ENCODE data around the gene SPTB.

SPTB gene

DNA sequence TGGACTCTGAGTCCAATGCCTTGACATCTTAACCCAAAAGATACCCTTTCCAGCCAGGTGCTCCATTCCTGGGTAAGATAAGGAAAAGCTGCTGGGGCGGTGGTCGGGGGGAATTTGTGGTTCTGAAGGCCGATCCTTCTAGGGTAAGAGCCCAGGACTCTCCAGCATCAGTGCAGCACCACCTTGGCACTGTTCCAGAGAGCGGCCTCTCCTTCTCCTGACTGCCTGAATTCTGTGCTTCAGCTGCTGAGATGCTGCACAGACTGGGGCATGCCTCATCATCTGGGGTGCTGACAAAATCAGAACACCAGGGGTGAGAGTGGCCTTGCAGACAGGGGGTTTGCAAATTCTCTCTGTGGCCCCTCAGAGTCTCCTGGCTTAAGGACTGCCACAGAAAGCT is 87.5 kb downstream of the SPTB start:
- TF ChIP-seq CREB1 (IDR thresholded peaks at IDR 0.05; ENCODE audit: low read depth) = no peak
- TF ChIP-seq TEAD4 (IDR thresholded peaks at IDR 0.05) = no peak
- no peak for TF ChIP-seq RAD21 (IDR thresholded peaks at IDR 0.05; ENCODE audit: low read depth)
- TF ChIP-seq, protein P1, sequence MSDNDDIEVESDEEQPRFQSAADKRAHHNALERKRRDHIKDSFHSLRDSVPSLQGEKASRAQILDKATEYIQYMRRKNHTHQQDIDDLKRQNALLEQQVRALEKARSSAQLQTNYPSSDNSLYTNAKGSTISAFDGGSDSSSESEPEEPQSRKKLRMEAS (IDR thresholded peaks at IDR 0.05) = no peak
- TF ChIP-seq EGR1 (IDR thresholded peaks at IDR 0.05) = no peak
- no peak for TF ChIP-seq YY1 (IDR thresholded peaks at IDR 0.05; ENCODE audit: low read depth)
- no peak for TF ChIP-seq FOXM1 (IDR thresholded peaks at IDR 0.05; ENCODE audit: borderline replicate concordance, low read depth)
- no peak for TF ChIP-seq TAF1 (IDR thresholded peaks at IDR 0.05; ENCODE audit: low read depth)
- no peak for TF ChIP-seq TCF12 (IDR thresholded peaks at IDR 0.05; ENCODE audit: low read depth)
- no peak for TF ChIP-seq CEBPB (IDR thresholded peaks at IDR 0.05)
- TF ChIP-seq EP300 (IDR thresholded peaks at IDR 0.05; ENCODE audit: borderline replicate concordance) = no peak

DNA sequence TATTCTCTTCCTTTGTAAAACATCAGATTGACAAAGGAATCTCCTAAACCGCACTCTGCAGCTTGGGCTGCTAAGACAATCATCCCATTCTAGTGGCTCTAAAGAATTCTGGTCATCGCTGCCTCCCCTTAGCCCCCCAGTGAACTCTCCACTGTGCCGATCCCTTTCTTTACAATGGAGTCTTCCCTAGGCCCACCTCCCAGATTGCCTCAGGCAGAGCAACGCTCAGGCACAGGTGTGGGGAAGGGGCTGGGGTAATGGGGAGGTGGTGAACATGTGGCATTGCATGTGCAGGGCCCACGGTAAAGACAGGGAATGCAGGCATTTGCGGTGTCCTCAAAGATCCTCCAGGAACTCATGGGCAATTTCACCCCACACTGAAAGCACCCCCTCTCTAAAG is 89.2 kb downstream of the SPTB start:
- TF ChIP-seq TAF1 (IDR thresholded peaks at IDR 0.05; ENCODE audit: low read depth) = no peak
- TF ChIP-seq FOXM1 (IDR thresholded peaks at IDR 0.05; ENCODE audit: borderline replicate concordance, low read depth) = no peak
- TF ChIP-seq YY1 (IDR thresholded peaks at IDR 0.05; ENCODE audit: low read depth) = no peak
- TF ChIP-seq EP300 (IDR thresholded peaks at IDR 0.05; ENCODE audit: borderline replicate concordance) = no peak
- TF ChIP-seq, protein P2, sequence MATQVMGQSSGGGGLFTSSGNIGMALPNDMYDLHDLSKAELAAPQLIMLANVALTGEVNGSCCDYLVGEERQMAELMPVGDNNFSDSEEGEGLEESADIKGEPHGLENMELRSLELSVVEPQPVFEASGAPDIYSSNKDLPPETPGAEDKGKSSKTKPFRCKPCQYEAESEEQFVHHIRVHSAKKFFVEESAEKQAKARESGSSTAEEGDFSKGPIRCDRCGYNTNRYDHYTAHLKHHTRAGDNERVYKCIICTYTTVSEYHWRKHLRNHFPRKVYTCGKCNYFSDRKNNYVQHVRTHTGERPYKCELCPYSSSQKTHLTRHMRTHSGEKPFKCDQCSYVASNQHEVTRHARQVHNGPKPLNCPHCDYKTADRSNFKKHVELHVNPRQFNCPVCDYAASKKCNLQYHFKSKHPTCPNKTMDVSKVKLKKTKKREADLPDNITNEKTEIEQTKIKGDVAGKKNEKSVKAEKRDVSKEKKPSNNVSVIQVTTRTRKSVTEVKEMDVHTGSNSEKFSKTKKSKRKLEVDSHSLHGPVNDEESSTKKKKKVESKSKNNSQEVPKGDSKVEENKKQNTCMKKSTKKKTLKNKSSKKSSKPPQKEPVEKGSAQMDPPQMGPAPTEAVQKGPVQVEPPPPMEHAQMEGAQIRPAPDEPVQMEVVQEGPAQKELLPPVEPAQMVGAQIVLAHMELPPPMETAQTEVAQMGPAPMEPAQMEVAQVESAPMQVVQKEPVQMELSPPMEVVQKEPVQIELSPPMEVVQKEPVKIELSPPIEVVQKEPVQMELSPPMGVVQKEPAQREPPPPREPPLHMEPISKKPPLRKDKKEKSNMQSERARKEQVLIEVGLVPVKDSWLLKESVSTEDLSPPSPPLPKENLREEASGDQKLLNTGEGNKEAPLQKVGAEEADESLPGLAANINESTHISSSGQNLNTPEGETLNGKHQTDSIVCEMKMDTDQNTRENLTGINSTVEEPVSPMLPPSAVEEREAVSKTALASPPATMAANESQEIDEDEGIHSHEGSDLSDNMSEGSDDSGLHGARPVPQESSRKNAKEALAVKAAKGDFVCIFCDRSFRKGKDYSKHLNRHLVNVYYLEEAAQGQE (IDR thresholded peaks at IDR 0.05; ENCODE audit: low read depth) = no peak
- TF ChIP-seq, protein P3, sequence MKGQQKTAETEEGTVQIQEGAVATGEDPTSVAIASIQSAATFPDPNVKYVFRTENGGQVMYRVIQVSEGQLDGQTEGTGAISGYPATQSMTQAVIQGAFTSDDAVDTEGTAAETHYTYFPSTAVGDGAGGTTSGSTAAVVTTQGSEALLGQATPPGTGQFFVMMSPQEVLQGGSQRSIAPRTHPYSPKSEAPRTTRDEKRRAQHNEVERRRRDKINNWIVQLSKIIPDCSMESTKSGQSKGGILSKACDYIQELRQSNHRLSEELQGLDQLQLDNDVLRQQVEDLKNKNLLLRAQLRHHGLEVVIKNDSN (IDR thresholded peaks at IDR 0.05) = no peak
- TF ChIP-seq, protein P1 (IDR thresholded peaks at IDR 0.05) = no peak

DNA sequence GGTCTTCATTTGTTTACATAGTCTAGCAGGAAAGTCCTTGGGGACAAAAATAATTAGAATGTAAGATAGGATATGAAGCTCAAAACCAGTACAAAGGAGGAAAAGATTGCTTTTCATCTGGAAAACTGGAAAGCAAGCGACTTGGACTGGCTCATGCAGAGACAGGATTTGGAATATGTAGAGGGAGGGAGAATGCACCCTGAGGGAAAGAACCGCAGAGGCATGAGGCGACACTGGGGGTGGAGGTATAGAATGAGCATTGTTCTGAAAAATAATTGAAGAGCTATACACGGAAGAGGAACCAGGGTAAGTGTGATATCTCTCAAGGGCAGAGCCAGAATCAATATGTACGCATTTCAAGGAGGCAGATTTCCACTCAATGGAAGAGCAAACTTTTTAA is 90.0 kb downstream of the SPTB start:
- no peak for TF ChIP-seq EGR1 (IDR thresholded peaks at IDR 0.05)
- TF ChIP-seq TEAD4 (IDR thresholded peaks at IDR 0.05) = no peak
- no peak for TF ChIP-seq CREB1 (IDR thresholded peaks at IDR 0.05; ENCODE audit: low read depth)
- TF ChIP-seq, protein P3 (IDR thresholded peaks at IDR 0.05) = no peak
- TF ChIP-seq TAF1 (IDR thresholded peaks at IDR 0.05; ENCODE audit: low read depth) = no peak
- no peak for TF ChIP-seq YY1 (IDR thresholded peaks at IDR 0.05; ENCODE audit: low read depth)
- TF ChIP-seq RAD21 (IDR thresholded peaks at IDR 0.05; ENCODE audit: low read depth) = no peak
- TF ChIP-seq FOXM1 (IDR thresholded peaks at IDR 0.05; ENCODE audit: borderline replicate concordance, low read depth) = no peak
- TF ChIP-seq NFIC (IDR thresholded peaks at IDR 0.05) = no peak
- TF ChIP-seq, protein P2 (IDR thresholded peaks at IDR 0.05; ENCODE audit: low read depth) = no peak
- TF ChIP-seq ZBTB7A (IDR thresholded peaks at IDR 0.05; ENCODE audit: low read depth) = no peak
- TF ChIP-seq, protein P1 (IDR thresholded peaks at IDR 0.05) = no peak
- TF ChIP-seq TCF12 (IDR thresholded peaks at IDR 0.05; ENCODE audit: low read depth) = no peak
- TF ChIP-seq EP300 (IDR thresholded peaks at IDR 0.05; ENCODE audit: borderline replicate concordance) = no peak
- no peak for TF ChIP-seq CEBPB (IDR thresholded peaks at IDR 0.05)

DNA sequence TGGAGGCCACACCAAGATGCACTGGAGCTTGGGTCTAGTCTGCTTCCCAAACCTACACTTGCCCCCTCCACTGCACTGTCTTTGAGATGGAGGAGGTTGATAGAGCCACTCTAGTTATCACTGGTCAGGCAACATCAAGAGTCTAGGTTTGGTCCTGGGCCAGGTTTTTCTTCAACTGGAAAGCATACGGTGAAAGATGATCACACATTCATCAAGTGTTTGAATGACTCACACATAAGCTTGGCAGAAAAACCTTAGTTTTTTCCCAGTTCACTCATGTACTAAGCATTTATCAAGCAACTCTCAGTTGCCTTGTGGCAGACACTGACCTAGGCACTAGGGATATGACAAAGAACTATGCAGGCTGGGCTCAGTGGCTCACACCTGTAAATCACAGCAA is 91.0 kb downstream of the SPTB start:
- TF ChIP-seq TEAD4 (IDR thresholded peaks at IDR 0.05) (no peak), NFIC (IDR thresholded peaks at IDR 0.05) (peak; percentile 83)

DNA sequence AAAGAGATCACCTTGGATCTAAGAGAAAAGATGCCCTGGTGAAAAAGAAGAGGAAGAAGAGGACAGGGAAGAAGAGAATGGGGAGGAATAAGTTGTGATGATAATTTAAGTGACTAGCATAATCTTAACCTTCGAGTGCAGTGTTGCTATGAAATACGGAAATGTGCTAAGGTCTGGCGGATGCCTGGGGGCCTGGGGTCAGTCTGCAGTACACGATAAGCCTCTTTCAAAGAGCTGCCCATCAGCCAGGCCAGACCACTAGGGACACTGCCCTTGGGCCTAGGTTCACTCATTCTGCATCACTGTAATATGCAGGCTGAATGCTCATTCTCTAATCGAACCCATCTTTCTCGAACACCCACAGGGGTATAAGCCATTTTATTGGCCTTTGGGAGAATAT is 92.1 kb downstream of the SPTB start:
- no peak for TF ChIP-seq ZBTB7A (IDR thresholded peaks at IDR 0.05; ENCODE audit: low read depth)
- no peak for TF ChIP-seq FOXM1 (IDR thresholded peaks at IDR 0.05; ENCODE audit: borderline replicate concordance, low read depth)
- TF ChIP-seq TCF12 (IDR thresholded peaks at IDR 0.05; ENCODE audit: low read depth) = no peak
- no peak for TF ChIP-seq EP300 (IDR thresholded peaks at IDR 0.05; ENCODE audit: borderline replicate concordance)
- no peak for TF ChIP-seq TEAD4 (IDR thresholded peaks at IDR 0.05)
- no peak for TF ChIP-seq NFIC (IDR thresholded peaks at IDR 0.05)

DNA sequence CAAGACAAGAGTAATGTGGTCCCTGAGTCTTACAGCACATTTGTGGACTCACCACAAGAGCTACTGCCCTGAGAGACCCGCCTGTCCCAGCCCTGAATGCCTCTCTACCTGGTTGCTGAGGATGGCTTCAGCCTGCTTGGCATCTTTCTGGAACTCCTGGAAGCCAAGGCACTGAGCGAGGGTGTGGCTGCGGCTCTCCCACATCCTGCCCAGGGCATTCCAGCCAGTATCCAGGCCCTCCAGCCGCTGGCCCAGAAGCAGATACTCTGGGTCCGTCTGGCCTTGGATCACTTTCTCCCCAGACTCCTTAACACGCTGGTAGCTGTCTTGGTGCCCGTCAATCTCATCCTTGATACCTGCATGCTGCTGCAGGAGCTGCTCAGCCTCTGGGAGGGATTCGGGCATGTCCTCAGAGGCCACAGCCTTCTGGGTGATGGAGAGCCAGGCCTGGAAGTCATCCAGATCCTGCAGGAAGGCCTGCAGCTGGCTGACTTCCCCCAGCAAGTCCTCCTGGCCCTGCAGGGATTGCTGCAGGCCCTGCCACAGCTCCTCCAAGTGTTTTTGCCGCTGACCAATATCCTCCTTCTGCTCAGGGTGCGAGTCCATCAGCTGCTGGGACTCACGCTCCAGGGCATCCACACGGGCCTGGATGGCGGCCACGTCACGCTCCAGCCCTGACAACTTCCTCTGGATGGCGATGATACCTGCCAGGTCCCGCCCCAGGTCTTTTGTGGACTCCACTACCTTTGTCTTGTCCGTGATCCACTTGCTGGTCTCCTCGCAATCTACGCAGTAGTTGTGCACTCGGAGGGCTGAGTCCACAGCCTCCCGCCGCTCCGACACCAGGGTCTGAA is 93.2 kb downstream of the SPTB start:
- TF ChIP-seq, protein P3 (IDR thresholded peaks at IDR 0.05) = no peak
- TF ChIP-seq EP300 (IDR thresholded peaks at IDR 0.05; ENCODE audit: borderline replicate concordance) = no peak
- no peak for TF ChIP-seq NFIC (IDR thresholded peaks at IDR 0.05)
- no peak for TF ChIP-seq CREB1 (IDR thresholded peaks at IDR 0.05; ENCODE audit: low read depth)
- no peak for TF ChIP-seq EGR1 (IDR thresholded peaks at IDR 0.05)
- no peak for TF ChIP-seq CEBPB (IDR thresholded peaks at IDR 0.05)
- TF ChIP-seq FOXM1 (IDR thresholded peaks at IDR 0.05; ENCODE audit: borderline replicate concordance, low read depth) = no peak
- no peak for TF ChIP-seq YY1 (IDR thresholded peaks at IDR 0.05; ENCODE audit: low read depth)
- no peak for TF ChIP-seq RAD21 (IDR thresholded peaks at IDR 0.05; ENCODE audit: low read depth)
- TF ChIP-seq ZBTB7A (IDR thresholded peaks at IDR 0.05; ENCODE audit: low read depth) = no peak
- TF ChIP-seq, protein P1 (IDR thresholded peaks at IDR 0.05) = no peak

Measured in Ishikawa (cell line).